Progenitor cell of endocrine pancreas (in vitro differentiated cells): ENCODE data around the gene STK32C. TPM values are rescaled to one million over a fixed set of nuclear protein-coding genes. Genes with fewer than 3 reads are reported as not detected.

Experiments used
- DNase-seq: peaks from one replicate; pipeline ENCODE4 v3.0.0; 2021; ENCODE audit warnings: low spot score; ENCODE audit not compliant: unreplicated experiment
- H3K27ac Mint-ChIP-seq: 2 replicates; pipeline ENCODE4 v1.8.0; 2021; ENCODE audit warnings: mild to moderate bottlenecking, moderate library complexity, mixed read lengths
- H3K27me3 Mint-ChIP-seq: 2 replicates; pipeline ENCODE4 v1.8.0; 2021; ENCODE audit warnings: mixed read lengths
- H3K36me3 Mint-ChIP-seq: 2 replicates; pipeline ENCODE4 v1.8.0; 2022; ENCODE audit warnings: mixed read lengths; ENCODE audit not compliant: insufficient read depth
- H3K4me1 Mint-ChIP-seq: 2 replicates; pipeline ENCODE4 v1.8.0; 2021; ENCODE audit warnings: low read depth, mixed read lengths
- H3K4me3 Mint-ChIP-seq: 2 replicates; pipeline ENCODE4 v1.8.0; 2021; ENCODE audit warnings: low read depth, mild to moderate bottlenecking, moderate library complexity, mixed read lengths
- H3K9me3 Mint-ChIP-seq: 2 replicates; pipeline ENCODE4 v1.8.0; 2021; ENCODE audit warnings: low read depth, mixed read lengths
- total RNA-seq: library from RNA; stranded (reverse); gene quantifications from 2 replicates; pipeline ENCODE4 v1.2.1, GENCODE V29; 2021
- TF ChIP-seq, protein P1 (sequence below): fragments of 200-600 bp; sonication (generic); IDR thresholded peaks from one replicate; pipeline ENCODE4 v1.5.0; 2021; ENCODE audit warnings: antibody characterized with exemption, mild to moderate bottlenecking; ENCODE audit not compliant: unreplicated experiment

Gene STK32C
- total RNA-seq, 1 donor from 2014 or later: 10.0 TPM

DNA sequence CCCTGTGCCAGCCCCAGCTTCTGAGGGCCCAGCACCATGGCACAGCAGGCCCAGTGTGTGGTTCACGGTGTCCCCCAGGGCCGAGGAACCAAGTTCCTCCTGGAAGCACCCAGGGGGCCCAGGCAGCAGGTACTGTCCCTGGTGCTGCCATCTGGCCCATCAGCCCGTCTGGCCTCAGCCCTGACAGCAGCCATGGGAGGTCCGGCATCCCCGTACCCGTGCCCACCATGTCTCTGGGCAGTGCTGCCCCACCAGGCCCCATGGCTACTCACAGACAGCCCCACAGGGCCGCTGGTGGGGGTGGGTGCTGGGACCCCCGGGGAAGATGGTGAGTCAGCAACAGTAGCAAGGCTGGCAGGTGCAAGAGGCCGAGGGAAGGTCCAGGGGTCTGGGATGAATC is 32.8 kb downstream of the STK32C start:
- Mint-ChIP-seq H3K4me3 (no peak overlapping the region), H3K4me1 (no peaks in the 10 kb centered on the region), H3K27ac (no peak overlapping the region), H3K36me3 (no peaks in the 10 kb centered on the region), H3K9me3 (no peaks in the 10 kb centered on the region), H3K27me3 (peaks cover 9% of the 10 kb centered on the region)
- no peak for DNase-seq
- TF ChIP-seq, protein P1, sequence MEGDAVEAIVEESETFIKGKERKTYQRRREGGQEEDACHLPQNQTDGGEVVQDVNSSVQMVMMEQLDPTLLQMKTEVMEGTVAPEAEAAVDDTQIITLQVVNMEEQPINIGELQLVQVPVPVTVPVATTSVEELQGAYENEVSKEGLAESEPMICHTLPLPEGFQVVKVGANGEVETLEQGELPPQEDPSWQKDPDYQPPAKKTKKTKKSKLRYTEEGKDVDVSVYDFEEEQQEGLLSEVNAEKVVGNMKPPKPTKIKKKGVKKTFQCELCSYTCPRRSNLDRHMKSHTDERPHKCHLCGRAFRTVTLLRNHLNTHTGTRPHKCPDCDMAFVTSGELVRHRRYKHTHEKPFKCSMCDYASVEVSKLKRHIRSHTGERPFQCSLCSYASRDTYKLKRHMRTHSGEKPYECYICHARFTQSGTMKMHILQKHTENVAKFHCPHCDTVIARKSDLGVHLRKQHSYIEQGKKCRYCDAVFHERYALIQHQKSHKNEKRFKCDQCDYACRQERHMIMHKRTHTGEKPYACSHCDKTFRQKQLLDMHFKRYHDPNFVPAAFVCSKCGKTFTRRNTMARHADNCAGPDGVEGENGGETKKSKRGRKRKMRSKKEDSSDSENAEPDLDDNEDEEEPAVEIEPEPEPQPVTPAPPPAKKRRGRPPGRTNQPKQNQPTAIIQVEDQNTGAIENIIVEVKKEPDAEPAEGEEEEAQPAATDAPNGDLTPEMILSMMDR: no peak

DNA sequence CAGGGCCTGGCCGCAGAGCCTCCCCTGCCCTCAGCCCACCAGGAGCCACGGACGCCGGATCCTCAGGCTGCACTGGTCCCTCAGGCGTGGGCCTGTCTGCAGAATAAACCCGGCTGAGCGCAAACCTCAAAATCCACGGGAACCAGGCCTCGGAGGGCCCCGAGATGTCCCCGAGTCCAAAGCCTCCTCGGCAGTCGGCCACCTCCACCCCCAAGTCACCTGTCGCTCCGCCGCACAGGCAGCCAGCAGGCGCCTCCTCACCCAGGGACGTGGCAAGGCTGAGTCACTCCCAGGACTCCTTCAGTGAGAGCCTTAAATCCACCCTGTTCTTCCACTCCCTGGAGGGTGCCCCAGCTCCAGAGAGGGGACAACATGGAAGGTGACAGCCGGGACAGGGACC is 33.2 kb downstream of the STK32C start:
- no peak overlapping the region for H3K4me3 Mint-ChIP-seq
- no peak overlapping the region for H3K27ac Mint-ChIP-seq
- peaks cover 9% of the 10 kb centered on the region for H3K27me3 Mint-ChIP-seq
- TF ChIP-seq, protein P1: no peak
- no peaks in the 10 kb centered on the region for H3K9me3 Mint-ChIP-seq
- DNase-seq: no peak
- H3K4me1 Mint-ChIP-seq: no peaks in the 10 kb centered on the region
- H3K36me3 Mint-ChIP-seq: no peaks in the 10 kb centered on the region

DNA sequence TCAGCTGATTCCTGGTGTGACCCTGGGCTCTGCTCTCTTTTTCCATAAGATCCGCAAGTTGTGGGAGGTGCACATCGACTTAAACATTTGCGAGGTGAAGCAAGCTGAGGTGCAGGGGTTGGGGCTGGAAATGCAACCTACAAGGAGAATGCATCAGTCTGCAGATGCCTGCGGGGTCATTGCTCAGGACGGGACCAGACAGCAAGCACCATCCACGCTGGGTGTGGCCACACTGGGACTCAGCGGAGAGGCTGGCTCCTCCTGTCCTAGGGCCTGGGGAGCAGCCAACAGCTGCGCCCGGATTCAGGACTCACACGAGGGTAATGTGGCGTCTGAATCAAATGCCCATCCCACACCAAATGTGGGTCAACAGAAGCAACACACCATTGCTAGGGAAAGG is 33.8 kb downstream of the STK32C start:
- Mint-ChIP-seq H3K27me3 (peaks cover 9% of the 10 kb centered on the region), H3K4me1 (no peaks in the 10 kb centered on the region), H3K9me3 (no peaks in the 10 kb centered on the region), H3K27ac (no peak overlapping the region), H3K36me3 (no peaks in the 10 kb centered on the region), H3K4me3 (no peak overlapping the region)
- TF ChIP-seq, protein P1: no peak
- no peak for DNase-seq

DNA sequence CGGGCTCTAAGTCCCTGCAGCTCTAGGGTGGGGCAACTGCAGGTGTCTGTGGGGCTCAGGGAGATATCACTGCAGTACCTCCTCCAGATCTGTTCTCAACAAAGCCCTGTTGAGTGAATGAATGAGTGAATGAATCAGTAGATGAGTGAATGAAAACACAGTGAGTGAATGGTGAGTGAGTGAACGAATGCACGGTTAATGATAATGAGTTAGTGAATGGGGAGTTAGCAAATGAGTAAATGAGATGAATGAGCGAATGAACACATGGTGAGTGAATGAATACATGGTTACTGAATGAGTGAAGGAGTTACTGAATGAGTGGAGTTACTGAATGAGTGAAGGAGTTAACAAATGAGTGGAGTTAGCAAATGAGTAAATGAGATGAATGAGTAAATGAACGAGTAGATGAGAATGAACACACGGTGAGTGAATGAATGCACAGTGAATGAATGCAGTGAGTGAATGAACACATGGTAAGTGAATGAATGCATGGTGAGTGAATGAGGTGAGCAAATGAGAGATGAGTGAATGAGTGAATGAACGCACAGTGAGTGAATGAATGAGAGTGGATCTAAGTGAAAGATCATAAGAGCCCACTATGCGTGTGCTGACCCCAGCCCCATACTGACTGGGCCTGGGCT is 34.3 kb downstream of the STK32C start:
- H3K36me3 Mint-ChIP-seq: no peaks in the 10 kb centered on the region
- no peaks in the 10 kb centered on the region for H3K4me1 Mint-ChIP-seq
- no peak for DNase-seq
- H3K27me3 Mint-ChIP-seq: peaks cover 9% of the 10 kb centered on the region
- TF ChIP-seq, protein P1: no peak
- no peak overlapping the region for H3K4me3 Mint-ChIP-seq
- no peaks in the 10 kb centered on the region for H3K9me3 Mint-ChIP-seq
- no peak overlapping the region for H3K27ac Mint-ChIP-seq

DNA sequence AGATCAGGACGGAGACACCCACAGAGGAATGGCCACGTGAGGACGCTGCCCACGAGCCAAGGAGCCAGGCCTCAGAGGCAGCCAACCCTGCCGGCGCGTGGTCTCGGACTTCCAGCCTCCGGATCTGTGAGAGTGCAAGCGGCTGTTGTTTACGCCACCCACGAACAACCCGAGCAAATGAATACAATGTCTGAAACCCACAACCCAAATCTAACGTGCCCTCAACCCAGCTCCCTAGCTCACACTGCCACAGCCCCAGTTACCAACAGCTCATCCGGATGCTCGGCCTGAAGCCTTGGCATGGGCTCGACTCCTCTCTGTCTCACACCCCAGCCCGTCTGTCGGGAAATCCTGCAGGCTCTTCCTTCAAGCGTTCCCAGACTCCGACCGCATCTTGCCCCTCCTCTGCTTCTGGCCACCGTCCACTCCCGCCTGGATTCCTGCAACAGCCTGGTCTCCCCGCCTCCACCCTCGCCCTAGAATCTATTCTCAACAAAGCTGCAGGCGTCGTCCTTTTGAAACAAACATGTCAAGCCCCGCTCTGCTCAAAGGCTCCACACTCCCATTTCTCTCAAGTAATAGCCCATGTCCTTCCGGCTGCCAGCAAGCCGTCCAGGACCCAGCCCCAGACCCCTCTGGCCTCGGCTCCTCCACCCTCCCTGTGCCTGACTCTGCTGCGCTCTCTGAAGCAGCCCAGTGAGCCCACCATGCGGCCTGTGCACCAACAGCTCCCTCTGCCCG is 35.3 kb downstream of the STK32C start:
- no peaks in the 10 kb centered on the region for H3K4me1 Mint-ChIP-seq
- H3K4me3 Mint-ChIP-seq: no peak overlapping the region
- peaks cover 3% of the 10 kb centered on the region for H3K27me3 Mint-ChIP-seq
- H3K9me3 Mint-ChIP-seq: no peaks in the 10 kb centered on the region
- no peak for DNase-seq
- no peaks in the 10 kb centered on the region for H3K36me3 Mint-ChIP-seq
- no peak overlapping the region for H3K27ac Mint-ChIP-seq
- TF ChIP-seq, protein P1: no peak
